ENCODE results near the gene DLGAP1.
A peak's percentile ranks its signal among the peaks of the same experiment; 100 is the strongest.

DLGAP1 gene

DNA sequence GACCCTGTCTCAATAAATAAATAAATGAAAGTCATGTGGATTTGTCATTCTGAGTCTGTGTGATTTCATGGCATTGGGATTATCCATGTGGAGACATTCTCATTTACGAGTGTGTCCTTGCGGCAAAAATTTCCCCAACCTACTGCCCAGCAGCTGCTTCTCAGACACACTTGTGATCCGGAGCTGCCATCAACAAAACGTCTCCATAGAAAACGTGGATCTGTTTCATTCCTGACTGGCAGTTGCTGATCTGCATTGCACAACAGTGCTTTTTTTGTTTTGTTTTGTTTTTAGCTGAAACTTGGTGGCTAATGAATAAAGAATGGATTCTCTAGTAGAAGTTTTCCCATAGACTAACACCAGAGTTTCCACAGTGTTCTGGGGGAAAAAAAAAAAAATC, 930.4 kb downstream of the DLGAP1 start:
- DNase-seq, result no peak

DNA sequence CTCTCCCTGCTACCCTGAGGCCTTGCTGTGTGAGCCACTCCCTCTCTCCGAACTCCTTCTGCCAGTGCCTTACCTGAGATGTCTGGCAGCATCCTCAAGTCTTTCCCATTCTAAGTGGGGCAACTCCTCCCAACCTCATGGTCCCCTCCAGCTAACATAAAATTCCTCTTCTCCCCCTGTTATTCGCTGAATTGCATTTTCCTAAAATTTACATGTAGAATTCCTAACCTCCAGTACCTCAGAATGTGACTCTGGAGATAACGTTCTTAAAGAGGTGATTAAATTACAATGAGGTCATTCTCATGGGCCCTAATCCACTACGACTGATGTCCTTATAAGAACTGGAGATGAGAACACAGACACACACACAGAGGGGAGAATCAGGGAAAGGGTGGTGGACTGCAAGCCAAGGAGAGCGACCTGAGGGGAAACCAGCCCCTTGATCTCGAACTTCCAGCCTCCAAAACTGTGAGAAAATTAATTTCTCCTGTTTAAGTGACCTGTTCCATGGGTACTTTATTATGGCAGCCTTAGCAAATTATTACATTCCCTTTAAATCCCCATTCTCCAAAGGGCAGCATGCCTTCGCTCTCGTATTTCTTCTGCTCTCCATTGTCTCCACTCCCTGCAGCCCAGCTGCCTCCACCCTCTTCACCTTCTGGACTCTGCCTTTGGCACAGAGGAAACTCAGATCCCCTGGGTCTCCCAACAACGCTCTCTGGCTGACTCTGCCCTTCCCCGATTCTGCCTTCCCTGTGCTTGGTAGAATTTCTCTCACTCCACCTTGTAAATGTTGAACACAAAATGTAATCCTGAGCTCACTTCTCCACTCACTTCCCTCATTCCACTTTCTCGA, 934.6 kb downstream of the DLGAP1 start:
- DNase-seq, result no peak

DNA sequence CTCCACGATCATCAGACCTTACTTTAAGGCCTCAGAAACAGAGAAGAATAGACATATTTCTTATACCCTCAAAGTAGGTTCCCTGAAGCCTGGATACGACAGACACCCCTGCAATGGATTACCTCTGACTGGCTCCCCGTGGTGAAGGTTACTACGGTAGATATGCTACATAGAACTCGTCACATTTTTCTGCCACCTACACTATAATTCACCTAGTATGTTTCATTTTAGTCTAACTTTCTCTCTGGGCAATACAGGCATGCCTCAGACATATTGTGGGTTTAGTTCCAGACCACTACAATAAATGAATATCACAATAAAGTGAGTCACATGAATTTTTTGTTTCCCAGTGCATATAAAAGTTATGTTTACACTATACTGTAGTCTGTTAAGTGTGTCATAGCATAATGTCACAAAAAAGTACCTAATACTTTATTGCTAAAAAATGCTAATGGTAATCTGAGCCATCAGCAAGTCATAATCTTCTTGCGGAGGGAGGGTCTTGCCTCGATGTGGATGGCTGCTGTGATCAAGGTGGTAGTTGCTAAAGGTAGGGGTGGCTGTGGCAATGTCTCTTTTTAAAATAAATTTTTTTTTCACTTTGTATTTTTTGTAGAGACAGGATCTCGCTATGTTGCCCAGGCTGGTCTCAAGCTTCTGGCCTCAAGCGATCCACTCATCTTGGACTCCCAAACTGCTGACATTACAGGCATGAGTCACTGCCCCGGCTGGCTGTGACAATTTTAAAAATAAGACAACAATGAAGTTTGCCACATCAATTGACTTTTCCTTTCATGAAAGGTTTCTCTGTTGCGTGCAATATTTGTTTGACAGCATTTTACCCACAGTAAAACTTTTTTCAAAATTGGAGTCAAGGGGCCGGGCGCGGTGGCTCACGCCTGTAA, 940.5 kb downstream of the DLGAP1 start:
- peak; percentile 17 for DNase-seq

DNA sequence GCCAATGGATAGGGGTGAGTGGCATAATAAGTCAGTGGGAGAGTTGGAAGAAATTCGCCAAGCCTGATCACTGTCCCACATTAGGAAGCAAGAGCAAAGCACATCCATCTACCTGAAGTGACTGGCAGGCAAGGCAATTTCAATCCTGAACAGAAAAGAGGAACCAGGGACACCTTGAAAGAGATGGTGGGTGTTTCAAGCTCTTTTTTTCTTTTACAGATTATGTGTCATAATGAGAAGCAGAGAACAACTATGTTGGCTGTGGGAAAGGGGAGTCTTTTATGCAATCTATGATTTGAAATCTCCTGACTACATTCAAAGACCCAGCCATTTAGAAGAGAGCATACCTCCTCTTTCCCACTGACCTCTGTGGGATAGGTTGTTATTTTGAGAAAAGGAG, 941.6 kb downstream of the DLGAP1 start:
- no peak for DNase-seq

DNA sequence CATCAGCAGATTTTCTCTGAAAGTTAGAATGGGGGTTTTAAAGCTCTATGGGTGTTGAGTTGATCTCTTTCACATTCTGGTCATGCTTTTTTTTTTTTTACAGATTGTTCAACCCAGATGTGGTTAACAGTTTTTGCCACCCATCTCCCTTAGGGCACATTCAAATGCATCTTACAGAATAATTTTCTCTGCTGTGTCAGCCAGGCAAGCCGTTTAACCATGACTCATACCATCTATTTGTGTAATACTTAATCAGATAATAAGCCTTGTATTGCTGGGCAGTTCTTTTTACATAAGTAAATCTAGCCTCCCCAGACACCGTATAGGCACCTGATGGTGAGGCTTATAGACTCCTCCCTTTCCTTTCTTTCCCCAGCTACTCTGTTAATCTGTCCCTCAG, 943.1 kb downstream of the DLGAP1 start:
- peak; percentile 87 for DNase-seq

DNA sequence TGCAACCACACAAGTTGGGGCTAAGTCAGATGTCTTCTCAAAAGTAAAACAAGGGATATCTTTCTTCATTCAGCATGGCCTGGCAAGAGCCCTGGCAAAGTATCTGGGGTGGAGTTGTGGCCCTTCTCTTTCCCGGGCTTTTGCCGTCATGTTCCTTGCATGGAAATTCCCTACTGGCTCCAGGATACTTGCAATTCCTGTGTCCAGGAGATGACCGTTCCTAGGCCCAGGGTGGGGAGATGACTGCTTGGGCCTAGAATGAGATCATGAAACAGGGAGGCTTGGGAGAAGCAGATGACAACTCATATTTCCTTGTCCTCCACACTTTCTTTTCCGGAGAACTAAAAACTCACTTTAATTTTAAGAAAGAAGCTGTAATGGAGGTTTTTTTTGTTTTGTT, 944.2 kb downstream of the DLGAP1 start:
- DNase-seq, result no peak

DNA sequence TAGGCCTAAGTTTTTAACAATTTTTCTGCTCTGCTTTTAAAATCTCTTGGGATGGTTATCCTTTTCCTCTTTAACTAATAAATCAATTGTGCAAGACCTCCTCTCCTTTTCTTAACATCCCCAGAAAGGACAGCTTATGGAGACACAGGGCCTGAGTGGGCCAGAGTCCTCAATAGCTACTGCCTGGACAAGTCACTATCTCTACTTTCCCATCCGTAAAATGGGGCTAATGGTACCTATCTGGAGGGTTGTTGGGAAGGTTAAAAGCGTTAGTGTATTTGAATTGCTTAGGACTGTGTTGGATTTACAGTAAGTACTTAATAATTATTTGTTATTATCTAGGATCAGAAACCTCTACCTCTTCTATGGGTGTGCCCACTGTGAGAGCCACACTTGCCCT, 945.1 kb downstream of the DLGAP1 start:
- no peak for DNase-seq

DNA sequence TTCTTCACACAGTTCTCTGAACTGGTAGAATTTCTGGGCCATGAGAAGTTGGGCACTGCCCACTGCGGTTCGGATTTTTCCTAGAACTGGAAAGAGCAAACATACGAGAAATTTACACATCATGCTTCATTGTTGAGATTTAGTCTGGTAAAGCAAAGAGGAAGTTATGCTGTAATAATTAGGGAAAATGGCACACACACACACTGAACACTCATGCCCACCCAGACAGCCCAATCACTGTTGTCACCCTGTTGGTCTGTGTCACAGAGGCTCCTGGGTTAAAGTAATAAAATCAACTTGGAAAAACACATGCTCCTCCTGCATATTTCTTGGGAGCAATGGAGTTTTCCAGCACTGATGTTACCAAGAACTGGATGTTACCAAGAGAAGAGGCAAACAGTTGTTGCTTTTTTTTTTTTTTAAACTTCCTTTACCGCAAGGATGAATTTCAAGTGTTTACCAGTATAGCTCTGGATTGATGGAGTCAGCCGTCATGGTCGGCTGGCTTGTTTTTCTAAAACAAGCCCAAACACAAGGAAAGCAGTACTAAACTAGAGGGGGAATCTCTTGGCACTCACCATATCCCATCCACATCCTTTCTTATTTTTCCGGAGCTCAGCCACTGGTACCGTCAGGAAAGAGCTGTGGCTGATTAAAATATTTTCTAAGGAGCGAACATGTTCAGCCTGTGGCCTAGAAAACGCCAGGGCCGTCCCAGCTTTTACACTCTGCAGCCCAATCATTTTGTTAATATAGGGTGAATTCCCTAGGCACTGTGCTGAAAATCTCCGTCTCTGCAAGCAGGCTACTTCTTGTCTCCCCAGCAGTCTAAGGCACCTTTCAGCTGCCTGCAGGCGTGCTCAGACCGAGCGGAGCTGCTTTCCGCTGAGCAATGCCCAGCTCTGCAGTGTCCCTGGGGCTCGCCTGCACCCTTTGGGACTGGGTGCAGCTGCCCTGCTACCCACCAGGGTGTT, 946.2 kb downstream of the DLGAP1 start:
- DNase-seq, result no peak

DNA sequence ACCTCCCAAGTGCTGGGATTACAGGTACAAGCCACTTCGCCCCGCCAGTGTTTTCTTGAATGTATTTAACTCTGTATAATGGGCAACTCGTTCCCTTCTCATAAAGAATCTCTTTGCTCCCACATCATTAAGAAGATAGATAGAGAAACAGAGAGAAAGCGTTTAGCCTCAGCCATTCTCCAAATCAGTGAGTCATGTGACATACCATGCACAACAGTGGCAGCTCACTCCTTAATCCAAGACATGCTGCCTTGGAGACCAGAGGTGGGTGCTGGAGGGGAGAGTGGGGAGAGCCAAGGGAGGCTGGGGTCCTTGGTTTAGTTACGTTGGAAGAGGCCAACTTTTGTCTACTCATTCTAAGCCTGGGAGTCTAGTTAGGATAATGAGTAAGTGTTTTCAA, 950.5 kb downstream of the DLGAP1 start:
- DNase-seq, result no peak

DNA sequence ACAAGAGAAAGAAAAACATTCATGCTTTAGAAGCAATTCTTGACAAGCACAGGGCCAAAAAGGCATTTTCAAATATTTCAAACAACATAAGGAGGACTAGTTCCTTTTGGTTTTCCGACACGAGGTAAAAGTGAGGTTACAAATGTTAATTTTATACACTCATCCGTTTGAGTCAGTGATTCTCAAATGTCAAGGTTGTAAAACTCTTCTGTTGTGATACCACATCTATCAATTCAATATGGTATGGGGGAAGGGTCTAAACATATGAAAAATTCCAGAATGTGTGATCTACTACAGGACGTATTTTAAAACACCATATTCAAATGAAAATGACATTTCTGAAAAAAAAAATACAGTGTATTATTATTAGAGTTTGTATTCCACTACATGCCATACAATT, 952.5 kb downstream of the DLGAP1 start:
- no peak for DNase-seq

DNA sequence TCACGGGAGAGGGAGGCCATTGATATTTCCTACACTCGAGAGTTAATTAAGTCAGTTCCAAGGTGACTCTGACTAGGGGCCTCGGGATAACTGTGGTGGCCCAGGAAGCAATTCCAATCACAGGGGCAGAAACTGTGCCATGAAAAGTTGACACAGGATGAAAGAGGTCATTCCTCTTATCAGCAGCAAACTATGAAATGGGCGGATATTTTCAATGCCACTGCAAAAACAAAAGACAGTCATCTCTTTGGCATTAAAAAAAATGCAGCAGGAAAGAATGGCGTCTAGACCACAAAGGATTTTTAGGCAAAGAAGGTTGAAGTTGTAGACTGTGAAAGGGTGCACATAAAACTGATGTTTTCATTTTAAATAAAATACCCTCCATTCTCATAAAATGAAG, 955.1 kb downstream of the DLGAP1 start:
- DNase-seq, result peak; percentile 36

DNA sequence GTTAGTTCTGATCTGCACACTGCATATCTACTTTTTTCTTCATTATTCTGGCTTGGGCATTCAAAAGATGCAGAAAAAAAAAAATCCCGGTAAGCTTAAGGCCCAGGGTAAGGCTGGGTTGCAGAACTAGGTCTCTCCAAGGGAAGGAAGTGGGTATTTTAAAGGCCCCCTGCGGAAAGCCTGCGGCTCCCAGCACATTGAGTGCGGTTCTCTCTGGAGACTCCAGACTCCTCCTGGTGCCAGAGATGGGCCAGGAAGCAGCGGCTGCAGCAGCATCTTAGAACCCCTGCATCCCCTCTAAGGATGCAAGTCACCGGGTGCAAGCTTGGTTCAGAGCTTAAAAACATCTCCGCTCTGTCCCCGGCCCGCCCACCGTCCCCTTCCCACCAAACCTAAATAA, 955.6 kb downstream of the DLGAP1 start:
- DNase-seq, result peak; percentile 25

DNA sequence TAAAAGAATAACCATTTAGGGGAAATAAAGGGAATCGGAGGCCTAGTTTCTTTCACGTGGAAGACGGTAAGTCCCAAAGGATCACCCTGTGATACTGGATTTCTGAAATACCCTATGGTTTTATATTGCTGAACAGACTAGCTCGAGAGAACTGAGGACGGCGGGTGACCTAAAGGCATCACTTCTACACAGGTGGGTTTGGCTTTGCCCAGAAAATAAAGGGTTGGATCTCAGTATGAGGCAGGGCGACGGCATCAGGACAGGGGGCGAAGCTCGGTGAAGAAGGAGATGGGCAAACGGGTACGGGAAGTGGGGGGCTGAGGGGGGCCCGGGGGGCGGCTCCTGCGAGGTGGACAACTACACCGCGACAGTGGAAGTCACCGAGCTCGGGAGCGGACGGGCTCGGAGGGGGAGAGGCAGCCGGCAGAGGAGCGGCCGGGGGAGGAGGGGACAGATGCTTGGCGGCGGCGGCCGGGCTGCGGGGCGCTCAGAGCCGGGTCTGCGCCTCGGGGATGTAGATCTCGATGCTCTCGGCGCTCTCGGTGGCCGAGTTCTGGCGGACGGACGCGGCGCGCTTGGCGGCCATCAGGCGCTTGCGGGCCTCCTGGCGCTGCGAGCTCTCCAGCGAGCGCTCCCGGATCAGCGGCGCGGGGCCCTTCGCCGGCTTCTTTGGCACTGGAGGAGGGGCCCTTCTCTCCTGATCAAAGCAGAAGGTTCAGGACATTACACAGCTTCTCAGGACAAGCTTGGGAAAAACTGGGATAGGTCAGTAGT, 956.2 kb downstream of the DLGAP1 start:
- DNase-seq, result peak; percentile 44

DNA sequence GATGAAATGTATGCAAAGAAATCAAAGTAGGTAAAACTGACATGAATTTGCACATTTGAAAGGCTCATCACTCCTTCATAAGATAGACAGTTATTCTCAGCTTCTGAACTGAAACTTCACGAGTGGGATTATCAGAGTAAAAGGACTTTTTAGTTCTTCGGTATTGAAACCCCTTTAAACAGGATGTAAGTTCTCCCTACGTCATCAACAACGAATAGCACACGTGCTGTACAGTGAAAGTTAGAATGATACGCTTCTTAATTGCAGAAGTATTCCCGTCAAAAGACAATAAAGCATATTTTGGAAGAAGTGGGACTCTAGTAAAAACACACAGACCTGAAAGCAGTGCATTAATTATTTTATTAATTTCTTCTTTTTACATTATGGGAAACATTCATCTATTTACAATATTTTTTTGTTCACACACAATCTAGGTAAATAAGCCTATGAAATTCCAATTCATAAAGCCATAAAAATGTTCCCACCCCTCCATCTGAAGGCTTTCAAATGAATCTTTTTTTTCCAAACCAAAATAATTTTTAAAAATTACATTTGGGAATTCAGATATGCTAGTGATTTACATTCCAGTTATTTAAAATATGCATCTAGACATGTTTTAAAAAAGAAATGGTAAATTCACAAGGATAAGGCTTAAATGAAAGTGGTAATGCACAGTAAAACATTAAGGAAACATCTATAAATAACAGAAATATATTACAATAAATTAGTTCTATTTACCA, 959.2 kb downstream of the DLGAP1 start:
- no peak for DNase-seq

DNA sequence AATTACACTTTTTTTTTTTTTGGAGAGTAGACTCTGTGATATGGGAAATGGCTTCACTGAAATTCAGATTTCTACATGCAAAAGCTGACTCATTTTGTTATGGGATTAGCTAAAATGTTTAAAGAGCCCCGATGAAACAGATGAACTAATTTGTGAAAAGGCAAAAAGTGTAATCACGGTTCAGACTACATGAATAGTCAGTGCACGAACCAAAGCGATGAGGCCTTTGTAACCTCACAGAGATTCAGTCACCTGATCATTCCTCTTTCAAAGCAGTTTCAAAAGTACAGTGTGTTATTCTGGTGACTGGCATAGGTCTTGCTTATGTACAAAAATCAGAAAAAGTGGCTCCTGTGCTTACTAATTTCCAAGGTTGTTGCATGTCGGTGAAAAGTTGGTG, 960.5 kb downstream of the DLGAP1 start:
- DNase-seq, result no peak

DNA sequence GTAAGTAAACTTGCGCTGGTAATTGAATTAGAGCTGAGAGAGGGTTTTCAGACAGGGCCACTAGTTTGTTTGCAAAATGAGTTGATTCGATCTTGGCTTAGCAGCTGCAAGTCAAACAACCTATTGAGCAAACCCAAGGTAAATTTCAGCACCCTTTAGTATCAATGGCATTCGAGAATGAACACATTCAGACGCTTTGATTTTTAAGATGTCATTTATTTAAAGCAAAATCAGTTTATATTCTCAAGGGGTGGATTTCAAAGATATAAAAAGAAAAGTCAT, 960.9 kb downstream of the DLGAP1 start:
- DNase-seq, result no peak

DNA sequence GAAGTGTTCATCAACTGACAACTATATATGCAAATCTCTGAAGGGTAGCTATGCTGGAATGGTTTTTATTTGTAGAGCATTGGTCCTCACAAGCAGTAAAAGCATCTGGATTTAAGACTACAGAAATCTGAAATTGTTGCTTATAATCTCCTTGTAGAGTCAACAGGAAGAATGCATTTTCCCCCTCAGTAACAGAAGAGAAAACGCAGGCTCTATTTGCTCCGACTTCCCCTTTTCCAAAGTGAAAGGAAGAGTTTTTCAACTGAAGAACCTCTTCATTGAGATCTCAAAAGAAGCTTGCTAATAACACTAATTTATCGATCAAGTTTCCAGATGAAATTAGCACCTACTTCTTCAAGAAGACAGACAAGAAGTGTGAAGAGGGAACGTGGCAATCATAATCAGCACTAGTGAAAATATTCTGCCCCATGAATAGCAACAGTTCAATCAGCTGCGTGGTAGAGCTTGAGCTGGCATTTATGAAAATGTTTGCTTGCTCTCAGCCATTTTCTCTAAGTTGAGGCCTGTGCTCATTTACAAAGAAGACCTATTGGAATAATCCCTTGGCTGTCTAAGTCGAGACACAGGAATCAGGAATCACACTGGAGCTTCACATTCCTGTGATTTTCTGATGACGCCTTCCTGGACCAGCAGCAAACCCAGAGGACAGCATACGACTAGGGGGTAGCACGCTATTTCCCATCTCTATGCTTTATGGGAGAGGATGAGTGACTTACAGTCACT, 961.4 kb downstream of the DLGAP1 start:
- DNase-seq, result no peak

DNA sequence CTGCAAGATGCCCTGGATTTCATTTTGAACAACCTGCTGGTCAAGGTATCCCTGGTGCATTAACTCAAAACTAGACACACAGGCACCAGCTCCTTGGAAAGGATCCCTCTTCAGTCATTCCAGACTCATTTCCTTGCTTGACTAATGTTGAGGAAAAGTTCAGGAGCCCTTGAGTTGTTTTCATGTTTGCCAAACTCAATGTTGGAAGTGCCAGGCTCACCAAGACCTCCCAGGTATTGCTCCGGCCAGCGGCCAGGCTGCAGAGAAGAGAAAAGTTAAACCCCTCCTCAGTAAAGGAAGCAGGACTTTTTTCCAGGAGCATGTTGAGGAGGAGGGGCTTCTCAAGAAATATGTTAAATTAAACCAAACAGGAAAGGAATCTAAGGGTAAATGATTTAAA, 962.4 kb downstream of the DLGAP1 start:
- DNase-seq, result no peak

DNA sequence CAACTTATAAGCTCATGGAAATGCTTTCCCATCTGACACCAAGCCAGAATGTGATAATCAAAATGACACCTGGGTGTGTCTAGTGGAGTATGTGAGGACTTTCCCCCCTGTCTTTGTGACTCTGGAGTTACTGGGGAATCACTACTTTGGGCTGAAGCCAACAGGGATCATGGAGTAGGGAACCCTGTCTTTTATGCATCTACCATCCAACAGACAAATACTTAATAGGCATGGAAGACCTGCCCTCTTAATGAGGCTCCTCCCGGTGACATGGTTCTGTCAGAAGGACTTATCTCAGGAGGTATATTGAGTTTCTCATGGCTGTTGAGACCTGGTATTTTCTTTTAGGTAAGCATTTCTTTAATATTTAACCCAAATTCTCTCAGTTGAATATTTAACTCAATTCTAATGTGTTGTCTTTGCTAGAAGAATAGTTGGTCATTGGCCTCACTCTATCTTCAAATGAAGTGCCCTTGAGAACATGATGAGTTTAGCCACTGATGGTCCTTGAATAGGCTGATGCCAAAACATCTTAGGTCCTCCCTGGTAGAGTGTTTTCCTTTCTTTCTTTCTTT, 963.0 kb downstream of the DLGAP1 start:
- DNase-seq, result no peak

DNA sequence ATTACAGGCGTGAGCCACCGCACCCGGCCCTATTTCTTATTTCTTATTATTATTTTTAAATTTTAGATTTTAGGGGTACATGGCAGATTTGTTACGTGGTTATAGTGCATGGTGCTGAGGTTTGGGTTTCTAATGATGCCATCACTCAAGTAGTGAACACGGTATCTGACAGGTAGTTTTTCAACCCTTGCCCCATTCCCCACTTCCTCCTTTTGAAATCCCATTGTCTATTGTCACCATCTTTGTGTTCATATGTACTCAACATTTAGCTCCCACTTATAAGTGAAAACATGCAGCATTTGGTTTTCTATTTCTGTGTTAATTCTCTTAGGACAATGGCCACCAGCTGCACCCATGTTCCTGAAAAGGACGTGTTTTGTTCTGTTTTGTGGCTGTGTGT, 965.6 kb downstream of the DLGAP1 start:
- no peak for DNase-seq

Measured in EL (cell line).